HG03025 (cell line): Measurements from ENCODE around the gene PIK3R3.

Source experiments
- ATAC-seq: cut with Tn5 transposase; IDR thresholded peaks from one replicate; pipeline ENCODE4 v1.9.1; 2021; ENCODE audit warnings: mild to moderate bottlenecking, moderate library complexity; ENCODE audit not compliant: unreplicated experiment, low FRiP score

PIK3R3 gene

GRCh38 chr1:46158312-46159281 is 26.2 kb upstream of the PIK3R3 start:
- no peak for ATAC-seq

GRCh38 chr1:46157916-46158311 is 25.5 kb upstream of the PIK3R3 start:
- ATAC-seq: no peak

GRCh38 chr1:46153732-46154131 is 21.3 kb upstream of the PIK3R3 start:
- no peak for ATAC-seq

GRCh38 chr1:46153228-46153627 is 20.8 kb upstream of the PIK3R3 start:
- no peak for ATAC-seq

GRCh38 chr1:46152016-46152415 is 19.6 kb upstream of the PIK3R3 start:
- no peak for ATAC-seq

- no peak for ATAC-seq
Measured at GRCh38 chr1:46150085-46150484, 17.7 kb upstream of the PIK3R3 start.

- ATAC-seq: no peak
Measured at GRCh38 chr1:46148318-46148717, 15.9 kb upstream of the PIK3R3 start.

GRCh38 chr1:46137916-46138315 is 5.5 kb upstream of the PIK3R3 start:
- ATAC-seq: no peak

- ATAC-seq: no peak
Measured at GRCh38 chr1:46136711-46137110, 4.3 kb upstream of the PIK3R3 start.

- ATAC-seq: no peak
Measured at GRCh38 chr1:46134660-46135331, 2.4 kb upstream of the PIK3R3 start.

- no peak for ATAC-seq
Measured at GRCh38 chr1:46133781-46134350, 1.4 kb upstream of the PIK3R3 start.

GRCh38 chr1:46133181-46133658 is 791 bp upstream of the PIK3R3 start:
- peak; percentile 60 for ATAC-seq

- ATAC-seq: no peak
Measured at GRCh38 chr1:46131712-46132528, 509 bp downstream of the PIK3R3 start.

- no peak for ATAC-seq
Measured at GRCh38 chr1:46131093-46131492, 1.3 kb downstream of the PIK3R3 start.

- no peak for ATAC-seq
Measured at GRCh38 chr1:46130606-46131005, 1.8 kb downstream of the PIK3R3 start.

GRCh38 chr1:46130121-46130520 is 2.3 kb downstream of the PIK3R3 start:
- no peak for ATAC-seq

- ATAC-seq: no peak
Measured at GRCh38 chr1:46128344-46128743, 4.1 kb downstream of the PIK3R3 start.

GRCh38 chr1:46118856-46119255 is 13.6 kb downstream of the PIK3R3 start:
- no peak for ATAC-seq

GRCh38 chr1:46117810-46118494 is 14.5 kb downstream of the PIK3R3 start:
- ATAC-seq: no peak
